IMR-90 (cell line): ENCODE measurements around the gene NCLN.

Source experiments
- CTCF ChIP-seq: conservative IDR thresholded peaks from 2 replicates; pipeline ENCODE4 v1.5.1; 2012; ENCODE audit warnings: mild to moderate bottlenecking, low read depth, low read length, improper control_type of control experiment
- MXI1 ChIP-seq: IDR thresholded peaks from 2 replicates; pipeline ENCODE4 v1.6.1; 2012; ENCODE audit warnings: low read depth, mild to moderate bottlenecking, low read length, moderate library complexity, borderline replicate concordance
- POLR2A ChIP-seq: IDR thresholded peaks from 2 replicates; pipeline ENCODE4 v1.6.1; 2012; ENCODE audit warnings: mild to moderate bottlenecking, low read depth, low read length
- USF2 ChIP-seq: fragments of 150-350 bp; IDR thresholded peaks from 2 replicates; pipeline ENCODE4 v1.6.1; 2017; ENCODE audit warnings: mild to moderate bottlenecking, antibody characterized with exemption, low read length, low read depth

- TF ChIP-seq CTCF, result no peak
- TF ChIP-seq POLR2A, result no peak
- no peak for TF ChIP-seq MXI1
- no peak for TF ChIP-seq USF2
These were observed 13.6 kb upstream of the NCLN start for GRCh38 chr19:3171894-3172672.
